Medulla oblongata (tissue), 1 donor: ENCODE data around the gene KRTAP13-2.

Experiments
- DNase-seq: peaks from one replicate; pipeline ENCODE4 v3.0.0-alpha.2; 2015; ENCODE audit errors: extremely low spot score

KRTAP13-2 gene

GRCh38 chr21:30372139-30372770, at the start of gene KRTAP13-2:
Gene KRTAP13-2 (minus strand): TSS chr21:30372271. CDS start chr21:30372213, 58 bp downstream.
- DNase-seq: no peak

- no peak for DNase-seq
These were observed 43.9 kb upstream of the KRTAP13-2 start for GRCh38 chr21:30415993-30416392.

GRCh38 chr21:30408782-30409494, 36.9 kb upstream of the KRTAP13-2 start:
- no peak for DNase-seq

- no peak for DNase-seq
These were observed 23.7 kb upstream of the KRTAP13-2 start, which contains the start of gene KRTAP13-1 for GRCh38 chr21:30395731-30396130. Gene KRTAP13-1 (plus strand): TSS chr21:30396031. CDS start chr21:30396087, 56 bp downstream.

- DNase-seq: no peak
These were observed 19.5 kb upstream of the KRTAP13-2 start for GRCh38 chr21:30391492-30392025.

- DNase-seq: no peak
These were observed 10.1 kb upstream of the KRTAP13-2 start for GRCh38 chr21:30382201-30382600.

- DNase-seq: no peak
These were observed 16.2 kb downstream of the KRTAP13-2 start for GRCh38 chr21:30355906-30356305.

- peak; percentile 8 for DNase-seq
These were observed 17.6 kb downstream of the KRTAP13-2 start for GRCh38 chr21:30354308-30355005.

GRCh38 chr21:30351534-30351933, 20.5 kb downstream of the KRTAP13-2 start:
- DNase-seq: no peak

GRCh38 chr21:30349572-30349971, 22.5 kb downstream of the KRTAP13-2 start:
- no peak for DNase-seq

GRCh38 chr21:30348506-30348905, 23.6 kb downstream of the KRTAP13-2 start, which contains the start of gene KRTAP23-1:
Gene KRTAP23-1 (minus strand): TSS chr21:30348606. CDS start chr21:30348606, 0 bp downstream.
- no peak for DNase-seq

GRCh38 chr21:30345014-30345413, 27.1 kb downstream of the KRTAP13-2 start:
- no peak for DNase-seq

- DNase-seq: peak; percentile 45
These were observed 31.1 kb downstream of the KRTAP13-2 start for GRCh38 chr21:30340714-30341573.

- no peak for DNase-seq
These were observed 33.4 kb downstream of the KRTAP13-2 start for GRCh38 chr21:30338717-30339116.

GRCh38 chr21:30337772-30338171, 34.3 kb downstream of the KRTAP13-2 start:
- DNase-seq: no peak

GRCh38 chr21:30337276-30337744, 34.8 kb downstream of the KRTAP13-2 start, which contains the start of gene KRTAP27-1:
Gene KRTAP27-1 (minus strand): TSS chr21:30337694. CDS start chr21:30337668, 26 bp downstream.
- DNase-seq: no peak

GRCh38 chr21:30336596-30336995, 35.5 kb downstream of the KRTAP13-2 start:
- no peak for DNase-seq

GRCh38 chr21:30333736-30334135, 38.3 kb downstream of the KRTAP13-2 start:
- no peak for DNase-seq

GRCh38 chr21:30332681-30333080, 39.4 kb downstream of the KRTAP13-2 start:
- no peak for DNase-seq

GRCh38 chr21:30329203-30329875, 42.7 kb downstream of the KRTAP13-2 start:
- DNase-seq: no peak
